Kidney (tissue), 14 donors: ENCODE results near the gene MX1. TPM values are rescaled to one million over a fixed set of nuclear protein-coding genes. Genes with fewer than 3 reads are reported as not detected.

ENCODE experiments used
- DNase-seq, 5 donors: peaks; one replicate each; pipeline ENCODE4 v3.0.0-alpha.2; 2013 to 2020
- FAIRE-seq: peaks from 2 replicates; lab custom pipeline; 2012; peaks lifted over from hg19 to GRCh38; lab: Jason Lieb, UNC
- H3K27ac ChIP-seq, 2 donors: one replicate each; pipeline ENCODE4 v1.7.0; 2013; ENCODE audit warnings: low read depth in 2 of 2, low read length in 2 of 2, inconsistent platforms in 1 of 2
- H3K27me3 ChIP-seq: one replicate; pipeline ENCODE4 v1.7.1; 2013; ENCODE audit warnings: low read length, inconsistent platforms; ENCODE audit not compliant: control insufficient read depth, insufficient read depth
- H3K36me3 ChIP-seq, 3 donors: one replicate each; pipeline versions ENCODE4 v1.7.0 to v1.7.1; 2013; ENCODE audit warnings: low read length in 3 of 3, control low read depth in 1 of 3, inconsistent platforms in 1 of 3; ENCODE audit not compliant: insufficient read depth in 3 of 3, control insufficient read depth in 2 of 3
- H3K4me1 ChIP-seq, 3 donors: one replicate each; pipeline versions ENCODE4 v1.7.0 to v1.7.1; 2013; ENCODE audit warnings: low read length in 3 of 3, inconsistent platforms in 1 of 3, low read depth in 1 of 3; ENCODE audit not compliant: control insufficient read depth in 2 of 3, insufficient read depth in 2 of 3
- H3K4me3 ChIP-seq, 3 donors: one replicate each; pipeline versions ENCODE4 v1.7.0 to v1.8.1; 2013; ENCODE audit warnings: low read length in 3 of 3, control low read depth in 1 of 3, inconsistent platforms in 1 of 3
- H3K9ac ChIP-seq, 3 donors: one replicate each; pipeline versions ENCODE4 v1.7.0 to v1.7.1; 2013; ENCODE audit warnings: low read length in 3 of 3, control low read depth in 1 of 3, inconsistent platforms in 1 of 3
- H3K9me3 ChIP-seq, 3 donors: one replicate each; pipeline versions ENCODE4 v1.7.0 to v1.7.1; 2013; ENCODE audit warnings: low read length in 3 of 3, control low read depth in 1 of 3, inconsistent platforms in 1 of 3; ENCODE audit not compliant: control insufficient read depth in 2 of 3, insufficient read depth in 1 of 3
- intact Hi-C: fragments of 100-400 bp; cut with DNase I; formaldehyde crosslinking; loops from one replicate; pipeline ENCODE4 v1.11.1; 2022
- polyA plus RNA-seq: library from polyadenylated mRNA; stranded (reverse); fragments of 350-450 nt; fragmentation: Illumina TruSeq; extraction: RNeasy Lipid Tissue Mini Kit (QIAGEN cat#74804); gene quantifications from one replicate; pipeline ENCODE4 v1.2.3, GENCODE V29; 2014; ENCODE audit warnings: low read depth, low replicate concordance; ENCODE audit not compliant: insufficient read depth
- total RNA-seq: library from RNA; stranded (reverse); fragmentation: NEBNext Ultra II Directional; extraction: Animal tissue kit (Norgen Biotek cat#: 25700); gene quantifications from one replicate; pipeline ENCODE4 v1.2.1, GENCODE V29; 2021
- TF ChIP-seq, protein P1 (sequence below): IDR thresholded peaks from 3 replicates; pipeline ENCODE4 v1.5.1; 2012; ENCODE audit warnings: mild to moderate bottlenecking, moderate library complexity, borderline replicate concordance; ENCODE audit not compliant: insufficient read depth; ENCODE audit errors: extremely low read depth
- donor health status: control.
- donor health status: control.
- donor health status: control.
- donor health status: control.
- donor health status: control.
- donor health status: DM: yes; HTN: yes; CAD: no.
- donor health status: Normal renal cell carcinoma (clear cell type).

Gene MX1
- total and polyA plus RNA-seq, 2 donors from 2014 or later, result 22.9 to 47.4 TPM

- FAIRE-seq (no peak), DNase-seq (no peak)
- Histone ChIP-seq H3K9ac (peak overlapping the region in 1 of 3 donors; percentile 93), H3K36me3 (no peaks in the 10 kb centered on the region), H3K27me3 (peaks cover 10% of the 10 kb centered on the region), H3K4me3 (peak overlapping the region in 2 of 3 donors; percentile 7 to 76), H3K4me1 (peaks cover 0 to 29% (median 20%) of the 10 kb centered on the region in 3 donors), H3K27ac (peak overlapping the region; percentile 95), H3K9me3 (no peaks in the 10 kb centered on the region)
- TF ChIP-seq, protein P1, sequence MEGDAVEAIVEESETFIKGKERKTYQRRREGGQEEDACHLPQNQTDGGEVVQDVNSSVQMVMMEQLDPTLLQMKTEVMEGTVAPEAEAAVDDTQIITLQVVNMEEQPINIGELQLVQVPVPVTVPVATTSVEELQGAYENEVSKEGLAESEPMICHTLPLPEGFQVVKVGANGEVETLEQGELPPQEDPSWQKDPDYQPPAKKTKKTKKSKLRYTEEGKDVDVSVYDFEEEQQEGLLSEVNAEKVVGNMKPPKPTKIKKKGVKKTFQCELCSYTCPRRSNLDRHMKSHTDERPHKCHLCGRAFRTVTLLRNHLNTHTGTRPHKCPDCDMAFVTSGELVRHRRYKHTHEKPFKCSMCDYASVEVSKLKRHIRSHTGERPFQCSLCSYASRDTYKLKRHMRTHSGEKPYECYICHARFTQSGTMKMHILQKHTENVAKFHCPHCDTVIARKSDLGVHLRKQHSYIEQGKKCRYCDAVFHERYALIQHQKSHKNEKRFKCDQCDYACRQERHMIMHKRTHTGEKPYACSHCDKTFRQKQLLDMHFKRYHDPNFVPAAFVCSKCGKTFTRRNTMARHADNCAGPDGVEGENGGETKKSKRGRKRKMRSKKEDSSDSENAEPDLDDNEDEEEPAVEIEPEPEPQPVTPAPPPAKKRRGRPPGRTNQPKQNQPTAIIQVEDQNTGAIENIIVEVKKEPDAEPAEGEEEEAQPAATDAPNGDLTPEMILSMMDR, result no peak
- intact Hi-C loops, result no loop called here
These were observed 78.0 kb downstream of the MX1 start for GRCh38 chr21:41504030-41504429.

- Histone ChIP-seq H3K27me3 (peaks cover 10% of the 10 kb centered on the region), H3K9me3 (no peaks in the 10 kb centered on the region), H3K36me3 (no peaks in the 10 kb centered on the region), H3K4me1 (peaks cover 0 to 16% (median 16%) of the 10 kb centered on the region in 3 donors), H3K4me3 (peak overlapping the region; percentile 39 to 79 (median 76)), H3K9ac (peak overlapping the region in 2 of 3 donors; percentile 80 to 93), H3K27ac (peak overlapping the region; percentile 94 to 95)
- FAIRE-seq, result no peak
- no peak for DNase-seq
- TF ChIP-seq, protein P1, result no peak
- intact Hi-C loops, result no loop called here
These were observed 80.1 kb downstream of the MX1 start for GRCh38 chr21:41506005-41506594.

DNA sequence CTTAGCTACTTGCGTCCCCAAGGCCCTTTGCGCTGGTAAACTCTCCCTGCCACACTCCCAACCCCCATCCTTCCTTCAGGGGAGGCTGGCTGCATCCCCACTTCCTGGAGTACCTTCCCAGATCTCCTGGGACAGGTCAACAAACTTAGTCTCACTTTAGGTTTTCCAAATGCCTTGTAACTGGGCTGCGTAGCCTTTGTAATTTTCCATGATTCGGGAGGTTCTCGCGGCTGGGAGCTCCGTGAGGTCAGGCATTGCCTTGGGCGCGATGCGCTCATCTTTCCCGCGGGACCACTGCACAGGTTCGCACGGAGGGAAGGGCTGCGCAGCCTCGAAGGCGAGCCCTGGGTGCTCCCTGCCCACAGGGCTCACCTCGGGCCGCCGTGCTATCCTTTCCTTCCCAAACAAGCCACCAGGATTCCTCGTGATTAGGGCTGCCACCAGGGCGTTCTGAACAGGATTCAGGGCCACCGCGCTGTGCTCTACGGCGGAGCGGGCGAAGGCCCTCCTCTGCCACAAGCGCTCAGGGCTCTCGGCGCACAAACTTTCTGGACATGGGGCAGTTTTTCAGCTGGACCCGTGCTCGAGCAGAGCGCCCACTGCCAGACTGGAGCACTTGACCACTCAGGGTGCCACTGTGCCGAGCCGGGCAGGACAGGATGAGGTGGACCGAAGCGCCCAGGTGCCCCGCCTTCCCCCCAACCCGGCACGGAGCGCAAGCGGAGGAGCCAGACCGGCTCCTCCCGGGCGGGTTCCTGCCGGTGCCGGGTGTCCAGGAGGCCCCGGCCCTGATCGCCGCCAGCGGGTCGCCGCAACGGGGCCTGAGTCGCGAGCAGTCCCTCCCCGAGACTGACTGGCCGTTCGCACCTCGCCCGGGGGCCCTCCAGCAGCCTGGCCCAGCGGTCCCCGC is 80.8 kb downstream of the MX1 start:
- TF ChIP-seq, protein P1, result no peak
- Histone ChIP-seq H3K9me3 (no peaks in the 10 kb centered on the region), H3K27ac (peak overlapping the region; percentile 94 to 95), H3K9ac (peak overlapping the region in 2 of 3 donors; percentile 80 to 93), H3K4me1 (peaks cover 2 to 20% (median 16%) of the 10 kb centered on the region in 3 donors), H3K4me3 (peak overlapping the region; percentile 46 to 79 (median 76)), H3K27me3 (peaks cover 10% of the 10 kb centered on the region), H3K36me3 (no peaks in the 10 kb centered on the region)
- intact Hi-C loops, result no loop called here
- DNase-seq (peak in 4 of 5 donors; percentile 40 to 84 (median 52)), FAIRE-seq (no peak)
